Left ventricle myocardium inferior (tissue), 1 donor: ENCODE results near the gene LNP1. TPM values are rescaled to one million over a fixed set of nuclear protein-coding genes. Genes with fewer than 3 reads are reported as not detected.

Experiments used
- DNase-seq: peaks from one replicate; pipeline ENCODE4 v3.0.0-alpha.2; 2020
- H3K27ac ChIP-seq: fragments of 200-600 bp; replicated peaks from 2 replicates; pipeline ENCODE4 v1.8.0; 2021
- H3K27me3 ChIP-seq: fragments of 200-600 bp; 2 replicates; pipeline ENCODE4 v1.8.0; 2021; ENCODE audit warnings: low read depth
- H3K36me3 ChIP-seq: fragments of 200-600 bp; 2 replicates; pipeline ENCODE4 v1.8.0; 2021
- H3K4me1 ChIP-seq: fragments of 200-600 bp; 2 replicates; pipeline ENCODE4 v1.8.0; 2021
- H3K4me3 ChIP-seq: fragments of 200-600 bp; 2 replicates; pipeline ENCODE4 v1.8.0; 2021; ENCODE audit warnings: mild to moderate bottlenecking, moderate library complexity
- H3K9me3 ChIP-seq: fragments of 200-600 bp; replicated peaks from 2 replicates; pipeline ENCODE4 v1.8.0; 2021
- intact Hi-C: fragments of 100-400 bp; cut with micrococcal nuclease; formaldehyde crosslinking; loops from one replicate; pipeline ENCODE4 v1.11.0; 2022
- total RNA-seq: library from RNA; stranded (reverse); fragmentation: NEBNext Ultra II Directional; extraction: Animal tissue kit (Norgen Biotek cat#: 25700); gene quantifications from one replicate; pipeline ENCODE4 v1.2.1, GENCODE V29; 2021
- TF ChIP-seq, protein P1 (sequence below): fragments of 200-600 bp; IDR thresholded peaks from 2 replicates; pipeline ENCODE4 v1.8.0; 2021; ENCODE audit warnings: antibody characterized with exemption, mild to moderate bottlenecking, borderline replicate concordance
- donor health status: DM: no; HTN: yes; CAD: no; lungs with severe emphysema.

Gene LNP1
- total RNA-seq, 1 donor from 2014 or later: 4.2 TPM

DNA sequence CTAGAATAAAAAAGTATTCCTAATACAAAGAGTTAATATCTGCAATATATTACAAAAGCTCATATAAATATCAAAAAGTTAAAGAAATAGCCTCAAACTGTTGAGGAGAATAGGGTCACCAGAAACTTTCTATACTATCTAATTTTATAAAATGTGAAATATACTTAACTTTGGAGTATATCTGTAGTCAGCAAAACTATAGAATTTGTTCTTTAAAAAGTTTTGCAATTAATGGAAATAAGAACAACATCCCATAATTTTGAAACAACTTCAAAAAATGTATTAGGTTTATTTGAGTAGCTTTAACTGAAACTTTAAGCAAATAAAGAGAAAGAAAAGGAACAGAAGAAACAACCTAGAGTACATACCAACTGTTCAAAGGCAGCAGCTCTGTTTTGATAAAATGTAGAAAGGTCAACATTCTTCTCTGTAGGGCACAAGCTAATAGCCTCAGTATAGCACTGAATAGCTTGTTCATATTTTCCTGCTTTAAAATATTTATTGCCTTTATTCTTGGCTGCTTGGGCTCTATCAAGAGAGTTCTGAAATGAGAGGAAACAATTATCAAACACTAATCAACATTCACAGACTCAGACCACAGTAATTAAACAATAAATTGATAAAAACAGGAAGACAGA, 14.8 kb upstream of the LNP1 start:
- peaks cover 39% of the 10 kb centered on the region for H3K4me1 ChIP-seq
- intact Hi-C loops: no loop called here
- peak overlapping the region; percentile 62 for H3K27ac ChIP-seq
- H3K36me3 ChIP-seq: peaks cover 51% of the 10 kb centered on the region
- no peak for DNase-seq
- H3K4me3 ChIP-seq: peak overlapping the region; percentile 8
- peaks cover 15% of the 10 kb centered on the region for H3K9me3 ChIP-seq
- H3K27me3 ChIP-seq: no peaks in the 10 kb centered on the region
- TF ChIP-seq, protein P1, sequence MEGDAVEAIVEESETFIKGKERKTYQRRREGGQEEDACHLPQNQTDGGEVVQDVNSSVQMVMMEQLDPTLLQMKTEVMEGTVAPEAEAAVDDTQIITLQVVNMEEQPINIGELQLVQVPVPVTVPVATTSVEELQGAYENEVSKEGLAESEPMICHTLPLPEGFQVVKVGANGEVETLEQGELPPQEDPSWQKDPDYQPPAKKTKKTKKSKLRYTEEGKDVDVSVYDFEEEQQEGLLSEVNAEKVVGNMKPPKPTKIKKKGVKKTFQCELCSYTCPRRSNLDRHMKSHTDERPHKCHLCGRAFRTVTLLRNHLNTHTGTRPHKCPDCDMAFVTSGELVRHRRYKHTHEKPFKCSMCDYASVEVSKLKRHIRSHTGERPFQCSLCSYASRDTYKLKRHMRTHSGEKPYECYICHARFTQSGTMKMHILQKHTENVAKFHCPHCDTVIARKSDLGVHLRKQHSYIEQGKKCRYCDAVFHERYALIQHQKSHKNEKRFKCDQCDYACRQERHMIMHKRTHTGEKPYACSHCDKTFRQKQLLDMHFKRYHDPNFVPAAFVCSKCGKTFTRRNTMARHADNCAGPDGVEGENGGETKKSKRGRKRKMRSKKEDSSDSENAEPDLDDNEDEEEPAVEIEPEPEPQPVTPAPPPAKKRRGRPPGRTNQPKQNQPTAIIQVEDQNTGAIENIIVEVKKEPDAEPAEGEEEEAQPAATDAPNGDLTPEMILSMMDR: no peak

DNA sequence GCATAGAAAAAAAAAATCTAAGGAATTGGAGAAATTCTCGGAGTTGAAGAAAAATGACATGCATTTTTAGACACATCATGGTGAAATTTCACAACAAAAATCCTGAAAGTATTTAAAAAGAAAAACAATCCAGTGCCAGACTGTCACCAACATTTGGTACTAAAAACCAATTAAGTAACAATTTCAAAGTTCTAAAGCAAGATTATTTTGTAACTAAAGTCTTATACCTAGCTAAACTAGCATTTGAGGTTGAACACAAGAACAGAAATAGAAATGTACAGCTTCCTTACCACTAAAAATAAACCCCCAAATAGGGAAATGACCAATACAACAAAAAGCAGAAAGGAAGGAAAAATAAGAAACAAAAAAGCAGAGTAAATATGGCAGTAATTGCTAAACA, 12.3 kb upstream of the LNP1 start:
- Histone ChIP-seq H3K27me3 (no peaks in the 10 kb centered on the region), H3K9me3 (peaks cover 15% of the 10 kb centered on the region), H3K4me3 (no peak overlapping the region), H3K4me1 (peaks cover 54% of the 10 kb centered on the region), H3K36me3 (peaks cover 28% of the 10 kb centered on the region), H3K27ac (no peak overlapping the region)
- DNase-seq: no peak
- intact Hi-C loops: no loop called here
- TF ChIP-seq, protein P1: no peak

DNA sequence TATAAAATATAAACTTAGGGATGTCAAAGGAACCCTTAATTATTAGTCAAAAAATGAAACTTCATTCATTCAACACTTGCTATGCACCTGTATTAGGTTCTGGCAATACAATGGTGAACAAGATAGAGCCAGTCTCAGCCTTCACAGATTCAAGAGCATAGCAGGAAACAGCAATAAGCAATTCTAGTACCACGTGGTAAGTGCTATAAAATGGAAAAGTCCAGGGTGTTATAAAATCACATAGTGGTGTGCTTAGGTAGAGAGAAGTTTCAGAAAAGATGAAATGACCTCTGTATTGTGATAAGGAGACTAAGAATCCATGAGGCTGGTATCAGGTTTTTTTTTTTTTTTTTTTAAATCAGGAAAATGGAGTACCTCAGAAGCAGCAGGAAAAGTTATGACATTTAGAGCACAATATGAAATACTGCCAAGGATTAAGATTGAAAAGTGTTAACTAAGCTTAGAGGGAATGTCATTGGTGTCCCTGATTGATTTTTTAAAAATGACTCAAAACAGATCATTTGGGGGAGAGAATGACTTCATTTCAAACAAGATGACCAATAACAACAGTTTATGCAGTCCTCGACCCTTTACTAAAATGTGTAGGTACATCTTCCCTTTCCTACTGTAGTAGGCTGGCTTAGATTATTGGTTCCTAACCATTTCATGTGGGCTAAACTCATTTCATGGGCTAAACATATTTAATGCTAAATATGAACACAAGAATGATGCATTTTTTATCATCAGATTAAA, 5.5 kb upstream of the LNP1 start:
- Histone ChIP-seq H3K4me3 (no peak overlapping the region), H3K27me3 (no peaks in the 10 kb centered on the region), H3K4me1 (peaks cover 93% of the 10 kb centered on the region), H3K9me3 (no peaks in the 10 kb centered on the region), H3K36me3 (no peaks in the 10 kb centered on the region), H3K27ac (peak overlapping the region; percentile 97)
- no peak for DNase-seq
- intact Hi-C loops: no loop called here
- TF ChIP-seq, protein P1: no peak

DNA sequence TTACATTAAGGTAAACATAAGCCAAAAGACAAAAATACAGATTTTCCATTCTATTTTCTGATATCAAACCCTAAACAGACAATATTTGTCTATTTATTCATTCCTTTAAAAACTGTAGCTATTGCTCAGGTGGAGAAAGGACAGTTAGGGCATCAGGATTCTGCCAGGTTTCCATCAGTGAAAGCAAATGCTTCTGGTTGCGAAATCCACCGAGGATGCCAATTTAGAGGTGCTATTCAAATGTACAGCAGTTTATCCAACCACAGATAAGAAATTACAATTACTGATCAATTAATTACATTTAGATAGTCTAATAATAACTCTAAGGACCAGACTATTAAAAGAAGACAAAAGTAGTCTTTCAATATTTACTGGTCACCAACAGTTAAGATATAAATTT, 4.4 kb upstream of the LNP1 start:
- H3K4me3 ChIP-seq: no peak overlapping the region
- no peaks in the 10 kb centered on the region for H3K27me3 ChIP-seq
- H3K4me1 ChIP-seq: peaks cover 84% of the 10 kb centered on the region
- intact Hi-C loops: no loop called here
- H3K36me3 ChIP-seq: no peaks in the 10 kb centered on the region
- H3K9me3 ChIP-seq: no peaks in the 10 kb centered on the region
- H3K27ac ChIP-seq: peak overlapping the region; percentile 97
- TF ChIP-seq, protein P1: no peak
- no peak for DNase-seq

DNA sequence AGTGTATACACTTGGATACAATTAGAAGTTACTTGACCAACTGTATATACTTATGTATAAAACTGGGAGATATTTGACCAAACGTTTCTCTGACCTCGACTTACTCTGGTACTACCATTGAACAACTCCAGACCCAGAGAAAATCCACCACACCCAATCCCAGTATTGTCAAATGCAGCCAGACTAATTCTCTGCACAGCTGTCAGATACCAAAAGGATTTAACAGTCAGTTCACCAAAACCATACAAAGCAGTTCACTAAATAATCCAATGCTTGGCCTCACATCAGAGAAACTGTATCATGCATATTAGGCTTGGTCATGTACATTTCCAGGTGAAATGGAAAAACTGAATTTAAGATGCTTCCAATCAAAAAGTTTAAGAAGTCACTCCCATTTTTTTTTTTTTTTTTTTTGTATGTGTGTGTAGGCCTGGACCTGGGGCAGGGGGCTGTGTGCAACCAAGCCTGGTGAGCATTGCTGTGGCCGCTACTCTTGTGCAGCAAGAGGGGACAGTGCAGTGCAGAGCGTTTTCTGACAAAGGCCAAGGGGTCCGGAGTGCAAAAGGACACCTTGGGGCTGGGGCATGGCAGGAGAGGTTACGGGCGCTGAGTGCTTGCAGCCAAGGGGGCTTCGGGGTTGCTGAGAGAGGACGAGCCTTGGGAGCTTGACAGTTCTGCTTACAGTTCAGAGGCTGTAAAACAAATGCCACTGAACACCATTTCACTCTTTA, 1.8 kb upstream of the LNP1 start:
- Histone ChIP-seq H3K27me3 (no peaks in the 10 kb centered on the region), H3K9me3 (no peaks in the 10 kb centered on the region), H3K36me3 (no peaks in the 10 kb centered on the region), H3K4me3 (peak overlapping the region; percentile 99), H3K27ac (peak overlapping the region; percentile 97), H3K4me1 (peaks cover 86% of the 10 kb centered on the region)
- intact Hi-C loops: no loop called here
- no peak for DNase-seq
- TF ChIP-seq, protein P1: no peak
